Panc1 (cell line): Measurements from ENCODE around the gene ZNRF3.

Experiments
- POLR2AphosphoS5 ChIP-seq: IDR thresholded peaks from 2 replicates; pipeline ENCODE4 v1.6.1; 2012; ENCODE audit warnings: mild to moderate bottlenecking, low read depth, low read length, moderate library complexity
- SIN3A ChIP-seq: IDR thresholded peaks from 2 replicates; pipeline ENCODE4 v1.6.1; 2012; ENCODE audit warnings: low read depth, mild to moderate bottlenecking, low read length, moderate library complexity, borderline replicate concordance; ENCODE audit not compliant: insufficient read depth
- TCF7L2 ChIP-seq: IDR thresholded peaks from 2 replicates; pipeline ENCODE4 v1.6.1; 2011; ENCODE audit warnings: mild to moderate bottlenecking, low read depth, low read length, inconsistent platforms
- TF ChIP-seq, protein P1 (sequence below): fragments of 450-650 bp; IDR thresholded peaks from 2 replicates; pipeline ENCODE4 v1.5.1; 2017; ENCODE audit warnings: mild to moderate bottlenecking
- TF ChIP-seq, protein P2 (sequence below), 2 experiments: IDR thresholded peaks; 2 replicates each; pipeline ENCODE4 v1.6.1; 2011 to 2012; ENCODE audit warnings: low read depth in 2 of 2, control low read depth in 1 of 2, low read length in 1 of 2, mild to moderate bottlenecking in 1 of 2, moderate library complexity in 1 of 2; ENCODE audit not compliant: insufficient read depth in 1 of 2

DNA sequence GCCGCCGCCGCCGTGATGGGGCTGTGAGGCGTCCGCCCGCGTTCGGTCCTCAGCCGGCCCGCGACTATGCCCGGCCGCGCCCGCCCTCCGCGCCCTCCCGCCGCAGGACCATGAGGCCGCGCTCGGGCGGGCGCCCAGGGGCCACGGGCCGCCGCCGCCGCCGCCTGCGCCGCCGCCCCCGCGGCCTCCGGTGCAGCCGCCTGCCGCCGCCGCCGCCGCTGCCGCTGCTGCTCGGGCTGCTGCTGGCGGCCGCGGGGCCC is 215 bp downstream of the ZNRF3 start:
- TF ChIP-seq, protein P1, sequence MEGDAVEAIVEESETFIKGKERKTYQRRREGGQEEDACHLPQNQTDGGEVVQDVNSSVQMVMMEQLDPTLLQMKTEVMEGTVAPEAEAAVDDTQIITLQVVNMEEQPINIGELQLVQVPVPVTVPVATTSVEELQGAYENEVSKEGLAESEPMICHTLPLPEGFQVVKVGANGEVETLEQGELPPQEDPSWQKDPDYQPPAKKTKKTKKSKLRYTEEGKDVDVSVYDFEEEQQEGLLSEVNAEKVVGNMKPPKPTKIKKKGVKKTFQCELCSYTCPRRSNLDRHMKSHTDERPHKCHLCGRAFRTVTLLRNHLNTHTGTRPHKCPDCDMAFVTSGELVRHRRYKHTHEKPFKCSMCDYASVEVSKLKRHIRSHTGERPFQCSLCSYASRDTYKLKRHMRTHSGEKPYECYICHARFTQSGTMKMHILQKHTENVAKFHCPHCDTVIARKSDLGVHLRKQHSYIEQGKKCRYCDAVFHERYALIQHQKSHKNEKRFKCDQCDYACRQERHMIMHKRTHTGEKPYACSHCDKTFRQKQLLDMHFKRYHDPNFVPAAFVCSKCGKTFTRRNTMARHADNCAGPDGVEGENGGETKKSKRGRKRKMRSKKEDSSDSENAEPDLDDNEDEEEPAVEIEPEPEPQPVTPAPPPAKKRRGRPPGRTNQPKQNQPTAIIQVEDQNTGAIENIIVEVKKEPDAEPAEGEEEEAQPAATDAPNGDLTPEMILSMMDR, result no peak
- TF ChIP-seq POLR2AphosphoS5, result no peak
- TF ChIP-seq, protein P2, sequence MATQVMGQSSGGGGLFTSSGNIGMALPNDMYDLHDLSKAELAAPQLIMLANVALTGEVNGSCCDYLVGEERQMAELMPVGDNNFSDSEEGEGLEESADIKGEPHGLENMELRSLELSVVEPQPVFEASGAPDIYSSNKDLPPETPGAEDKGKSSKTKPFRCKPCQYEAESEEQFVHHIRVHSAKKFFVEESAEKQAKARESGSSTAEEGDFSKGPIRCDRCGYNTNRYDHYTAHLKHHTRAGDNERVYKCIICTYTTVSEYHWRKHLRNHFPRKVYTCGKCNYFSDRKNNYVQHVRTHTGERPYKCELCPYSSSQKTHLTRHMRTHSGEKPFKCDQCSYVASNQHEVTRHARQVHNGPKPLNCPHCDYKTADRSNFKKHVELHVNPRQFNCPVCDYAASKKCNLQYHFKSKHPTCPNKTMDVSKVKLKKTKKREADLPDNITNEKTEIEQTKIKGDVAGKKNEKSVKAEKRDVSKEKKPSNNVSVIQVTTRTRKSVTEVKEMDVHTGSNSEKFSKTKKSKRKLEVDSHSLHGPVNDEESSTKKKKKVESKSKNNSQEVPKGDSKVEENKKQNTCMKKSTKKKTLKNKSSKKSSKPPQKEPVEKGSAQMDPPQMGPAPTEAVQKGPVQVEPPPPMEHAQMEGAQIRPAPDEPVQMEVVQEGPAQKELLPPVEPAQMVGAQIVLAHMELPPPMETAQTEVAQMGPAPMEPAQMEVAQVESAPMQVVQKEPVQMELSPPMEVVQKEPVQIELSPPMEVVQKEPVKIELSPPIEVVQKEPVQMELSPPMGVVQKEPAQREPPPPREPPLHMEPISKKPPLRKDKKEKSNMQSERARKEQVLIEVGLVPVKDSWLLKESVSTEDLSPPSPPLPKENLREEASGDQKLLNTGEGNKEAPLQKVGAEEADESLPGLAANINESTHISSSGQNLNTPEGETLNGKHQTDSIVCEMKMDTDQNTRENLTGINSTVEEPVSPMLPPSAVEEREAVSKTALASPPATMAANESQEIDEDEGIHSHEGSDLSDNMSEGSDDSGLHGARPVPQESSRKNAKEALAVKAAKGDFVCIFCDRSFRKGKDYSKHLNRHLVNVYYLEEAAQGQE (IDR thresholded peaks at IDR 0.05; ENCODE audit: insufficient read depth in 1 of 2, low read depth in 2 of 2, low read length in 1 of 2), result no peak
- no peak for TF ChIP-seq TCF7L2
- no peak for TF ChIP-seq SIN3A
